GM12891 (cell line): ENCODE measurements around the gene SMYD3.

Experiments
- POLR2A ChIP-seq: IDR thresholded peaks from 2 replicates; pipeline ENCODE4 v1.6.1; 2011; ENCODE audit warnings: low read depth, low read length, control low read depth
- POLR2AphosphoS5 ChIP-seq: IDR thresholded peaks from 2 replicates; pipeline ENCODE4 v1.6.1; 2011; ENCODE audit warnings: low read depth, low read length, control low read depth
- TAF1 ChIP-seq: IDR thresholded peaks from 2 replicates; pipeline ENCODE4 v1.6.1; 2011; ENCODE audit warnings: low read depth, low read length, control low read depth

GRCh38 chr1:245771511-245772281 lies 735.4 kb downstream of the SMYD3 start:
- TF ChIP-seq TAF1 (no peak), POLR2A (no peak), POLR2AphosphoS5 (no peak)
